DND-41 (cell line): ENCODE results near the gene SLC12A5.

Experiments
- EZH2 ChIP-seq: IDR thresholded peaks from 3 replicates; pipeline ENCODE4 v1.6.1; 2012; ENCODE audit warnings: borderline replicate concordance, low read depth, mild to moderate bottlenecking, moderate library complexity, low read length, inconsistent platforms; ENCODE audit not compliant: severe bottlenecking
- TF ChIP-seq, protein P1 (sequence below): IDR thresholded peaks from 2 replicates; pipeline ENCODE4 v1.5.1; 2012; ENCODE audit warnings: borderline replicate concordance, low read length, moderate library complexity, mild to moderate bottlenecking; ENCODE audit not compliant: poor library complexity, severe bottlenecking; ENCODE audit errors: extremely low read depth

DNA sequence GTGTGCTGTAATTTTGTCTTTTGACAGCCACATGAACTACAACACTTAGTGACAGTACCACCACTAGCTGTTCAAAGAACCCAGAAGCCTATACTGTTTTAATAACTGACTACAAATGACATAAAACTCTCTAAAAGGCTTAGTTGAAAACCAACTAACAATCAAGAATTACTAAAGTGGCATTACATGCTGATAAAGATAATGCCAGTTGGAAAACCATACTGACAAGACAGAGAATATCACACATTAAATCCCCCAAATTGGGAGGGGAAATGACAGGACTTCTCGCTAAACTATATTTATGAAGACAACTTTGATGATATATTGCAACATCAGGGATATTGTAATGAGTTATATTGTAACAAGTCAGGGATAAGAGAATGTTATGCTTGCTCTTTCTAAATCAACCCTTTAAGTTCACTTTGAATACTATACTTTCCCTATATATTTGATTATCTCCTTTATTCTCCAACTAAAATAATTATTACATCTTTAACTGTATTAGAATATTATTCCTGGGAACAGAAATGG is 54.6 kb downstream of the SLC12A5 start:
- TF ChIP-seq, protein P1, sequence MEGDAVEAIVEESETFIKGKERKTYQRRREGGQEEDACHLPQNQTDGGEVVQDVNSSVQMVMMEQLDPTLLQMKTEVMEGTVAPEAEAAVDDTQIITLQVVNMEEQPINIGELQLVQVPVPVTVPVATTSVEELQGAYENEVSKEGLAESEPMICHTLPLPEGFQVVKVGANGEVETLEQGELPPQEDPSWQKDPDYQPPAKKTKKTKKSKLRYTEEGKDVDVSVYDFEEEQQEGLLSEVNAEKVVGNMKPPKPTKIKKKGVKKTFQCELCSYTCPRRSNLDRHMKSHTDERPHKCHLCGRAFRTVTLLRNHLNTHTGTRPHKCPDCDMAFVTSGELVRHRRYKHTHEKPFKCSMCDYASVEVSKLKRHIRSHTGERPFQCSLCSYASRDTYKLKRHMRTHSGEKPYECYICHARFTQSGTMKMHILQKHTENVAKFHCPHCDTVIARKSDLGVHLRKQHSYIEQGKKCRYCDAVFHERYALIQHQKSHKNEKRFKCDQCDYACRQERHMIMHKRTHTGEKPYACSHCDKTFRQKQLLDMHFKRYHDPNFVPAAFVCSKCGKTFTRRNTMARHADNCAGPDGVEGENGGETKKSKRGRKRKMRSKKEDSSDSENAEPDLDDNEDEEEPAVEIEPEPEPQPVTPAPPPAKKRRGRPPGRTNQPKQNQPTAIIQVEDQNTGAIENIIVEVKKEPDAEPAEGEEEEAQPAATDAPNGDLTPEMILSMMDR = no peak
- no peak for TF ChIP-seq EZH2
